Mesendoderm (in vitro differentiated cells): ENCODE results near the gene ADAMTS15.

Experiments used
- DNase-seq: peaks from one replicate; pipeline ENCODE4 v3.0.0; 2013
- H2AK5ac ChIP-seq: 2 replicates; pipeline ENCODE4 v1.6.1; 2013; ENCODE audit warnings: low read length, inconsistent platforms
- H2BK120ac ChIP-seq: 2 replicates; pipeline ENCODE4 v1.6.1; 2013; ENCODE audit warnings: low read depth, mild to moderate bottlenecking, low read length, moderate library complexity, mixed read lengths
- H2BK15ac ChIP-seq: replicated peaks from 2 replicates; pipeline ENCODE4 v1.6.1; 2013; ENCODE audit warnings: low read depth, mild to moderate bottlenecking, moderate library complexity
- H2BK5ac ChIP-seq: 2 replicates; pipeline ENCODE4 v1.6.1; 2013; ENCODE audit warnings: low read length, inconsistent platforms
- H3K18ac ChIP-seq: 2 replicates; pipeline ENCODE4 v1.6.1; 2013; ENCODE audit warnings: mild to moderate bottlenecking, low read length, mixed read lengths
- H3K23ac ChIP-seq: one replicate; pipeline ENCODE4 v1.6.1; 2013; ENCODE audit warnings: low read length
- H3K27ac ChIP-seq: 2 replicates; pipeline ENCODE4 v1.5.1; 2013; ENCODE audit warnings: low read depth, mild to moderate bottlenecking, inconsistent platforms, low read length, moderate library complexity
- H3K27me3 ChIP-seq: 2 replicates; pipeline ENCODE4 v1.6.1; 2013; ENCODE audit warnings: low read length, control low read depth, mild to moderate bottlenecking, inconsistent platforms; ENCODE audit not compliant: insufficient read depth, poor library complexity
- H3K36me3 ChIP-seq: 2 replicates; pipeline ENCODE4 v1.6.1; 2013; ENCODE audit warnings: low read length, inconsistent platforms; ENCODE audit not compliant: control insufficient read depth, insufficient read depth
- H3K4ac ChIP-seq: one replicate; pipeline ENCODE4 v1.6.1; 2013; ENCODE audit warnings: low read depth, mild to moderate bottlenecking, low read length, moderate library complexity
- H3K4me1 ChIP-seq: 2 replicates; pipeline ENCODE4 v1.6.1; 2013; ENCODE audit warnings: low read depth, low read length, inconsistent platforms; ENCODE audit not compliant: control insufficient read depth
- H3K4me2 ChIP-seq: 2 replicates; pipeline ENCODE4 v1.6.1; 2013; ENCODE audit warnings: low read length
- H3K4me3 ChIP-seq: 2 replicates; pipeline ENCODE4 v1.5.1; 2013; ENCODE audit warnings: mild to moderate bottlenecking, low read length
- H3K56ac ChIP-seq: one replicate; pipeline ENCODE4 v1.6.1; 2013; ENCODE audit warnings: low read length
- H3K79me1 ChIP-seq: 2 replicates; pipeline ENCODE4 v1.6.1; 2013; ENCODE audit warnings: low read length, inconsistent platforms
- H3K79me2 ChIP-seq: 2 replicates; pipeline ENCODE4 v1.6.1; 2013; ENCODE audit warnings: mild to moderate bottlenecking, low read length; ENCODE audit not compliant: control insufficient read depth, insufficient read depth
- H3K9ac ChIP-seq: 2 replicates; pipeline ENCODE4 v1.6.1; 2013; ENCODE audit warnings: low read length, inconsistent platforms
- H4K5ac ChIP-seq: one replicate; pipeline ENCODE4 v1.6.1; 2013; ENCODE audit warnings: low read length
- H4K8ac ChIP-seq: one replicate; pipeline ENCODE4 v1.6.1; 2013; ENCODE audit warnings: low read depth, mild to moderate bottlenecking, control low read depth, low read length, moderate library complexity
- WGBS: extraction: QIAGEN DNeasy Blood & Tissue Kit; methylation state at CpG from one replicate; pipeline ENCODE4 v1.1.7; 2013; ENCODE audit warnings: low lambda C conversion rate, missing lambda C conversion rate; ENCODE audit not compliant: insufficient coverage; ENCODE audit errors: extremely low coverage; 5-methylcytosine and 5-hydroxymethylcytosine counted together

ADAMTS15 gene

DNA sequence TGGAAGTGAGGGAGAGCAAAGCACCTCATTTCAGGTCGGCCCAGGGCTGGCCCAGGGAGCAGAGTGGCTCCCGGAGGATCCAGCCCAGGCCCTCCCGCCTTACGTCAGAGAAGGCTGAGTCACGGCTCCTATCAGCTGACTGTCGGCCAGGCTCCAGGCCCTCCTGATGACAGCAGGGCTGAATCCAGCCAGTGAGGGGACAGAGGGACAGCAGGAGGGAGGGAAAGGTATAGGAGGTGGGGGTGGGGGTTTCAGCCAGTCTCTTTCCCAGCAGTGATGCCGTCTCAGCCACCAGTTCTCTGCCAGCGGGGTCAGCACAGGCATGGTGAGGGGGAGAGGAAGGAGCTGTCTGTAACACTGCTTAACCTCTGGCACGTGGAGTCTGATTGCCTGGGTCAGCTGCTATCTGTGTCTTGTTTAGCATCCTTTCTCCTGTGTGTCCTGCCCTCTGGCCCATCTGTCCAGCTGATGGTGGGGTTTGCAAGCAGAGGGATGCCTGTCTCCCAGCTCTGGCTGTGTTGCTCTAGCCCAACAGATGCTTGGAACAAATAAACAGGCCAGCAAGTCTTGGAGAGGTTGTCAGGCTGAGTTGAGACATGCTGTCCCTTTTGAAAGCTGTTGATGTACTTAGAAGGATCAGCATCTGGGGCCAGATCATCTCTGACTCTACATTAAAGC, 74.0 kb downstream of the ADAMTS15 start:
- Histone ChIP-seq H2AK5ac (no peak overlapping the region), H3K36me3 (no peaks in the 10 kb centered on the region), H3K23ac (no peak overlapping the region), H3K4me2 (no peak overlapping the region), H3K18ac (peak overlapping the region; percentile 77), H4K5ac (no peak overlapping the region), H3K4me1 (peaks cover 6% of the 10 kb centered on the region), H3K56ac (peak overlapping the region; percentile 72), H2BK5ac (no peak overlapping the region), H3K27ac (no peak overlapping the region), H3K4ac (no peak overlapping the region), H3K4me3 (no peak overlapping the region), H2BK15ac (no peak overlapping the region), H3K27me3 (no peaks in the 10 kb centered on the region), H3K9ac (peak overlapping the region; percentile 31), H2BK120ac (no peak overlapping the region), H3K79me2 (no peaks in the 10 kb centered on the region), H4K8ac (no peak overlapping the region), H3K79me1 (no peaks in the 10 kb centered on the region)
- WGBS: no CpG with 5 or more reads among the region's 9 CpGs
- peak; percentile 98 for DNase-seq

DNA sequence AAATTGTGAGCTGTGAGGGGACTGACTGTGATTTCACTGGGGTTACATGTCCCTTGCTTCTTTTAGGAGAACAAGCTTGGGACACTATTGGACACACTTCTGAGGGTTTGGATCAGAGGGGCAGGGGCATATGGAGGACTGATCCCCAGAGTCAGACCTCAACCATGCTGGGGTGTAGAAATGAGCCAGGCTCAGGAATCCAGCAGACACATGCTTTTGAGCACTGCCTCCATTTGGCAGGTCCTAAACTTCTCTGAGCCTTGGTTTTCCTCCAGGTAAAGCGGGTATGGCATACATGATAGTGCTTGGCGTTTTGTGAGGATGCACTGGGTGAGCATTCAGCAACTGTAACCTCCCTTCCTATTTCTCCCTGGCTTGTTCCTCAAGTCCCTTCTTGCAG, 74.7 kb downstream of the ADAMTS15 start:
- DNase-seq: no peak
- Histone ChIP-seq H3K18ac (no peak overlapping the region), H2BK120ac (no peak overlapping the region), H3K4ac (no peak overlapping the region), H3K79me1 (no peaks in the 10 kb centered on the region), H3K36me3 (no peaks in the 10 kb centered on the region), H3K23ac (no peak overlapping the region), H2BK15ac (no peak overlapping the region), H4K5ac (no peak overlapping the region), H3K27ac (no peak overlapping the region), H3K27me3 (no peaks in the 10 kb centered on the region), H4K8ac (no peak overlapping the region), H2AK5ac (peak overlapping the region; percentile 27), H3K79me2 (no peaks in the 10 kb centered on the region), H3K4me1 (peaks cover 6% of the 10 kb centered on the region), H3K9ac (no peak overlapping the region), H3K4me2 (no peak overlapping the region), H3K56ac (peak overlapping the region; percentile 38), H2BK5ac (no peak overlapping the region), H3K4me3 (no peak overlapping the region)
- WGBS: no CpG with 5 or more reads among the region's 2 CpGs

DNA sequence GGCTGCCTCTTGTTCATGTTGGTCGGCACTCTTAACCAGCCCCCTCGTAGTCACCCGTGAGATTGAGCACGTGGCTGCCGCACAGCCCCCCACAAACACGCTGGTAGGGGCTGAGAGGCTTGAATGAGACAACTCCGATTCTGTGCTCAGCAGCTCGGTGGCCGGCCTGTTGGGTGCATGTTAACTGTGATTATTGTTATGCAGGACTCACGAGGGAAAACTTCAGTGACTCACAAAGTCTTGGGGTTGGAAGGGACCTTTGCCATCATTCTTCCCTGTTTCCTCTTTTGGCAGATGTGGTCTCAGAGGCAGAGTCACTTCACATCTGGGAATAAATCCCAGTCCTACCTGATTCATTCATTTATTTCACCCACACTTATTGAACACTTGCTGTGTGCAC, 75.2 kb downstream of the ADAMTS15 start:
- Histone ChIP-seq H3K9ac (no peak overlapping the region), H3K56ac (no peak overlapping the region), H3K79me2 (no peaks in the 10 kb centered on the region), H3K4me2 (no peak overlapping the region), H3K79me1 (no peaks in the 10 kb centered on the region), H3K23ac (no peak overlapping the region), H3K27me3 (no peaks in the 10 kb centered on the region), H3K36me3 (no peaks in the 10 kb centered on the region), H3K18ac (no peak overlapping the region), H3K27ac (no peak overlapping the region), H2AK5ac (no peak overlapping the region), H2BK120ac (no peak overlapping the region), H3K4ac (no peak overlapping the region), H4K5ac (no peak overlapping the region), H2BK5ac (no peak overlapping the region), H4K8ac (no peak overlapping the region), H3K4me3 (no peak overlapping the region), H3K4me1 (peaks cover 6% of the 10 kb centered on the region), H2BK15ac (no peak overlapping the region)
- WGBS: no CpG with 5 or more reads among the region's 10 CpGs
- no peak for DNase-seq

DNA sequence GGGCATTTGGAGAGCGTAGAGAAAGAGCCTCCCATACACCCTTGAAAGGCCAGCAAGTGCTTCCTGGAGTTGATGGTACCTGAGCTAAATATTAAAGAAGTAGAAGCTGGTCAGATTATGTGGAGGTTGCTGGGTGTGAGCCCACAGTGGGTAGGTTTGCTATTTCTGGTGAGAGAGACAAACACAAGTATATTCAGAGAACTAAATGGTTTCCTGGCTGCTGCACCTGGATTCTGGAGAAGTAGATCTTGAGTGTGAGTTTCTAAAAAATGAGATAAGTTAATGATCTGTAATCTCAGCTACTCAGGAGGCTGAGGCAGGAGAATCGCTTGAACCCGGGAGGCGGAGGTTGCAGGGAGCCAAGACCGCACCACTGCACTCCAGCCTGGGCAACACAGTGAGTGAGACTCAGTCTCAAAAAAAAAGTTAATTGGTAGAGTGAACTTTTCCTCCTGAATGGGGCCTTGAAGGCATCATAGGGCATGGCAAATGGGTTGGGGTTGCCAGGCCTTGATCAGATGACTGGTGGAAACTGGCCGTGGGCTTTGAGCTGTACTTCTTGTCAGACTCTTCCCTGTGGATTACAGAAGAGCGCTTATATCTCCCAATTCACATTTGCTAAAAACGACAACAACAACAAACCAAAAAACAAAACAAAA, 75.8 kb downstream of the ADAMTS15 start:
- no peaks in the 10 kb centered on the region for H3K27me3 ChIP-seq
- no peak overlapping the region for H3K56ac ChIP-seq
- H3K4me3 ChIP-seq: no peak overlapping the region
- no peak for DNase-seq
- H2AK5ac ChIP-seq: no peak overlapping the region
- no peak overlapping the region for H2BK15ac ChIP-seq
- H3K4me2 ChIP-seq: no peak overlapping the region
- H3K18ac ChIP-seq: no peak overlapping the region
- no peak overlapping the region for H2BK120ac ChIP-seq
- no peaks in the 10 kb centered on the region for H3K79me2 ChIP-seq
- no CpG with 5 or more reads among the region's 8 CpGs for WGBS
- no peak overlapping the region for H2BK5ac ChIP-seq
- H3K9ac ChIP-seq: no peak overlapping the region
- no peak overlapping the region for H3K23ac ChIP-seq
- peaks cover 6% of the 10 kb centered on the region for H3K4me1 ChIP-seq
- no peak overlapping the region for H3K27ac ChIP-seq
- H4K5ac ChIP-seq: no peak overlapping the region
- no peak overlapping the region for H4K8ac ChIP-seq
- no peak overlapping the region for H3K4ac ChIP-seq
- H3K36me3 ChIP-seq: no peaks in the 10 kb centered on the region
- no peaks in the 10 kb centered on the region for H3K79me1 ChIP-seq

DNA sequence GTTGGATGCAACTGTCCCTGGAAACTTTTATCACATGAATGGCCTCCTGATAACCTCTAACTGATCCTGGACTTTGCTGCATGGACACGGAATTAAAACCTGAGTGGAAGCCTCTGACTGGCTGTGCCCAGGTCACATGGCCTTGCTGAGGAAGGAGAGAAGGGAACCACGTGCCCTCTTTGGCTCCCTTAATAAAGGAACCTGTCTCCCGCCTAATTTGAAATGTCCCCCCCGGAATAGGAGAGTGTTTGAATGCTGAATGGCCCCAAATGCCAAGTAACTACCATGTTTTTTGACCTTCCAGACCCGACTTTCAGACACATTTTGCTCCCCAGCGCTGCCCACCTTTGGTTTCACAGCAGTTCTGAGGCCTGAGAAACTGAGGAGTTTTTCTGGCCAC, 76.9 kb downstream of the ADAMTS15 start:
- no CpG with 5 or more reads among the region's 6 CpGs for WGBS
- no peak overlapping the region for H3K9ac ChIP-seq
- H3K23ac ChIP-seq: no peak overlapping the region
- no peak overlapping the region for H3K4me3 ChIP-seq
- no peak overlapping the region for H3K4ac ChIP-seq
- H3K4me1 ChIP-seq: peaks cover 6% of the 10 kb centered on the region
- no peaks in the 10 kb centered on the region for H3K27me3 ChIP-seq
- H2AK5ac ChIP-seq: no peak overlapping the region
- no peaks in the 10 kb centered on the region for H3K79me1 ChIP-seq
- no peak overlapping the region for H3K56ac ChIP-seq
- H3K27ac ChIP-seq: no peak overlapping the region
- no peak overlapping the region for H3K4me2 ChIP-seq
- no peak overlapping the region for H4K5ac ChIP-seq
- no peak overlapping the region for H4K8ac ChIP-seq
- no peaks in the 10 kb centered on the region for H3K79me2 ChIP-seq
- no peak overlapping the region for H2BK5ac ChIP-seq
- H2BK15ac ChIP-seq: no peak overlapping the region
- no peak for DNase-seq
- no peak overlapping the region for H2BK120ac ChIP-seq
- no peak overlapping the region for H3K18ac ChIP-seq
- no peaks in the 10 kb centered on the region for H3K36me3 ChIP-seq
